ENCODE data around the gene COX15.
"Not testable (repeated sequence)": the region's sequence is repeated elsewhere in the genome, so short reads cannot be mapped to it uniquely, and the experiment has no call there.

The COX15 gene

DNA sequence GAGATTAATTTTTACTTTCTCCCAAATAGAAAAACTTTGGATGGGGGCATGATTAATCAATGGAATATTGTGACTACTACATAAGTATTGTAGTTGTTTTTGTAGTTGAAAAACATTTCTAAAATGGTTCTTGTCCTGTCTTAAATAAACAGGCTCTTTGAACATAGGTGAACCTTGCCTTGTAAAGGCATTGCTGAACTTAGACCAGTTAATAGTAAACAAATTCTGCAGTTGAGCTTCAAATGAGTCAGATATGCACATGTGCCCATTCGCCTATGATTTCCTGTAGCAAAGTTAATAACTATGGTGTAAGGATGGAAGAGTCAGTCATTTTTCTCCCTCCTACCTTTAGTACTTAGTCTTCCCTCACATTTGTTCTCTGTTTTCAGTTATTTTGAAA, 22.7 kb upstream of the COX15 start:
- Histone ChIP-seq H3K27me3 (ENCODE audit: insufficient read depth, low read length) (no peaks in the 10 kb centered on the region), H3K36me3 (ENCODE audit: insufficient read depth, low read length) (peaks cover 55% of the 10 kb centered on the region), H3K4me2 (ENCODE audit: low read length) (no peak overlapping the region), H3K9ac (ENCODE audit: low read length) (no peak overlapping the region), H2AFZ (ENCODE audit: low read length) (no peak overlapping the region), H3K27ac (ENCODE audit: low read depth, low read length, poor library complexity, severe bottlenecking) (no peak overlapping the region), H3K9me3 (ENCODE audit: low read length) (no peaks in the 10 kb centered on the region), H3F3A (ENCODE audit: insufficient read depth, low read length) (no peaks in the 10 kb centered on the region), H3K4me3 (ENCODE audit: low read depth, low read length, poor library complexity, severe bottlenecking) (no peak overlapping the region), H3K79me2 (ENCODE audit: insufficient read depth, low read length) (no peaks in the 10 kb centered on the region), H4K20me1 (ENCODE audit: insufficient read depth, low read length) (no peaks in the 10 kb centered on the region), H3K4me1 (ENCODE audit: insufficient read depth, low read length, severe bottlenecking) (no peaks in the 10 kb centered on the region), H3K9me2 (ENCODE audit: low read depth, low read length) (no peaks in the 10 kb centered on the region)
- TF ChIP-seq EZH2 (IDR thresholded peaks at IDR 0.05; ENCODE audit: borderline replicate concordance, low read length), result no peak
- TF ChIP-seq, protein P1, sequence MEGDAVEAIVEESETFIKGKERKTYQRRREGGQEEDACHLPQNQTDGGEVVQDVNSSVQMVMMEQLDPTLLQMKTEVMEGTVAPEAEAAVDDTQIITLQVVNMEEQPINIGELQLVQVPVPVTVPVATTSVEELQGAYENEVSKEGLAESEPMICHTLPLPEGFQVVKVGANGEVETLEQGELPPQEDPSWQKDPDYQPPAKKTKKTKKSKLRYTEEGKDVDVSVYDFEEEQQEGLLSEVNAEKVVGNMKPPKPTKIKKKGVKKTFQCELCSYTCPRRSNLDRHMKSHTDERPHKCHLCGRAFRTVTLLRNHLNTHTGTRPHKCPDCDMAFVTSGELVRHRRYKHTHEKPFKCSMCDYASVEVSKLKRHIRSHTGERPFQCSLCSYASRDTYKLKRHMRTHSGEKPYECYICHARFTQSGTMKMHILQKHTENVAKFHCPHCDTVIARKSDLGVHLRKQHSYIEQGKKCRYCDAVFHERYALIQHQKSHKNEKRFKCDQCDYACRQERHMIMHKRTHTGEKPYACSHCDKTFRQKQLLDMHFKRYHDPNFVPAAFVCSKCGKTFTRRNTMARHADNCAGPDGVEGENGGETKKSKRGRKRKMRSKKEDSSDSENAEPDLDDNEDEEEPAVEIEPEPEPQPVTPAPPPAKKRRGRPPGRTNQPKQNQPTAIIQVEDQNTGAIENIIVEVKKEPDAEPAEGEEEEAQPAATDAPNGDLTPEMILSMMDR (IDR thresholded peaks at IDR 0.05; ENCODE audit: low read length), result no peak

DNA sequence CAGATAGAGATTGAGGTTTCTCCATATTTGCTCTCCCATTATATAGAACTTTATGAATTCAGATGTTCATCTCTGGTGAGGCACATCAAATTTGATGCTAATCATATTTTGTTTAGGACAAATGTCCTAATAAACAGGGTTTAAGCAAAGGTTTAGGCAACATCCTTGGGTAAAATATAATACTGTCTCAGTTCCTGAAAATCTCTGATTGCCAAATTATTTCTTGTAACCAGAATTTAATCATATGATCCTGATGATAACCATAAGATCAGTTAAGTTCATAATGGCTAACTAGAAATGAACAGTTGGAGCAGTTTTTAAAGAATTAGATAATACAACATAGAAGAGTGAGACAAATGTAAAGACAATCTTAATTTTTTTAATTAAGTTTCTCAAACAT, 18.7 kb upstream of the COX15 start:
- no peak overlapping the region for H3K4me2 ChIP-seq (ENCODE audit: low read length)
- no peaks in the 10 kb centered on the region for H3K79me2 ChIP-seq (ENCODE audit: insufficient read depth, low read length)
- no peaks in the 10 kb centered on the region for H3K4me1 ChIP-seq (ENCODE audit: insufficient read depth, low read length, severe bottlenecking)
- no peaks in the 10 kb centered on the region for H3K9me3 ChIP-seq (ENCODE audit: low read length)
- no peak overlapping the region for H2AFZ ChIP-seq (ENCODE audit: low read length)
- TF ChIP-seq EZH2 (IDR thresholded peaks at IDR 0.05; ENCODE audit: borderline replicate concordance, low read length), result no peak
- TF ChIP-seq, protein P1 (IDR thresholded peaks at IDR 0.05; ENCODE audit: low read length), result no peak
- no peak overlapping the region for H3K27ac ChIP-seq (ENCODE audit: low read depth, low read length, poor library complexity, severe bottlenecking)
- H3K9me2 ChIP-seq (ENCODE audit: low read depth, low read length), result no peaks in the 10 kb centered on the region
- H3K9ac ChIP-seq (ENCODE audit: low read length), result no peak overlapping the region
- no peaks in the 10 kb centered on the region for H3F3A ChIP-seq (ENCODE audit: insufficient read depth, low read length)
- H3K4me3 ChIP-seq (ENCODE audit: low read depth, low read length, poor library complexity, severe bottlenecking), result no peak overlapping the region
- peaks cover 56% of the 10 kb centered on the region for H3K36me3 ChIP-seq (ENCODE audit: insufficient read depth, low read length)
- H4K20me1 ChIP-seq (ENCODE audit: insufficient read depth, low read length), result no peaks in the 10 kb centered on the region
- no peaks in the 10 kb centered on the region for H3K27me3 ChIP-seq (ENCODE audit: insufficient read depth, low read length)

DNA sequence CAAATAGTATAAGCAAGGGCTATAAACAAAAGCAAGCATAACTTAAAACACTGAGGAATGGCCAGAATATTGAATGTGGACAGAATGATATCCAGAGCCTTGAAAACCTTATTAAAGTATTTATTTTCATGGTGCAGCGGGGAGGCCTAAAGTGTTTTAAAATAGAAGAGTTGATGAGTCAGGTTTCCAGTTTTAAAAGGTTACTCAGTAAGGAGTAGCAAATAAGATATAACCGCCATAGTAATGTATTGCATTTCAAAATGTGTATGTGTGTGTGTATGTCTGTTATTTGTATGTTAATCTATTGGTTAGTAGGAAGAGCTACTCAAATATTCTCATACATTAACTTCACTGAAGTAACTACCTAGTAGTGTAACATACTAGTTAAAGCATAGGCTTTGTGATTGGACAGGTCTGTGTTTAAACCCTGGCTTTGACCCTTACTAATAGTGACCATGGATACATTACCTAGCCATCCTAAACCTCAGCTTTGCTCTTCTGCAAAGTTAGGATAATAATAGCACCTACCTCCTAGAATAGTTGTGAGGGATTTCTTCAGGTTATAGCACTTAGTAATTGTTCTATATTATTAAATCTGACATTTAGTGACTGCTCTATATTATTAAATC, 17.0 kb upstream of the COX15 start:
- H3K79me2 ChIP-seq (ENCODE audit: insufficient read depth, low read length), result no peaks in the 10 kb centered on the region
- H2AFZ ChIP-seq (ENCODE audit: low read length), result no peak overlapping the region
- H3K27ac ChIP-seq (ENCODE audit: low read depth, low read length, poor library complexity, severe bottlenecking), result no peak overlapping the region
- no peaks in the 10 kb centered on the region for H3K4me1 ChIP-seq (ENCODE audit: insufficient read depth, low read length, severe bottlenecking)
- H3K36me3 ChIP-seq (ENCODE audit: insufficient read depth, low read length), result peaks cover 48% of the 10 kb centered on the region
- H3K9me3 ChIP-seq (ENCODE audit: low read length), result no peaks in the 10 kb centered on the region
- no peak overlapping the region for H3K4me2 ChIP-seq (ENCODE audit: low read length)
- H3K9me2 ChIP-seq (ENCODE audit: low read depth, low read length), result no peaks in the 10 kb centered on the region
- H3K9ac ChIP-seq (ENCODE audit: low read length), result no peak overlapping the region
- H4K20me1 ChIP-seq (ENCODE audit: insufficient read depth, low read length), result no peaks in the 10 kb centered on the region
- no peaks in the 10 kb centered on the region for H3F3A ChIP-seq (ENCODE audit: insufficient read depth, low read length)
- H3K27me3 ChIP-seq (ENCODE audit: insufficient read depth, low read length), result no peaks in the 10 kb centered on the region
- TF ChIP-seq, protein P1 (IDR thresholded peaks at IDR 0.05; ENCODE audit: low read length), result no peak
- no peak for TF ChIP-seq EZH2 (IDR thresholded peaks at IDR 0.05; ENCODE audit: borderline replicate concordance, low read length)
- no peak overlapping the region for H3K4me3 ChIP-seq (ENCODE audit: low read depth, low read length, poor library complexity, severe bottlenecking)

DNA sequence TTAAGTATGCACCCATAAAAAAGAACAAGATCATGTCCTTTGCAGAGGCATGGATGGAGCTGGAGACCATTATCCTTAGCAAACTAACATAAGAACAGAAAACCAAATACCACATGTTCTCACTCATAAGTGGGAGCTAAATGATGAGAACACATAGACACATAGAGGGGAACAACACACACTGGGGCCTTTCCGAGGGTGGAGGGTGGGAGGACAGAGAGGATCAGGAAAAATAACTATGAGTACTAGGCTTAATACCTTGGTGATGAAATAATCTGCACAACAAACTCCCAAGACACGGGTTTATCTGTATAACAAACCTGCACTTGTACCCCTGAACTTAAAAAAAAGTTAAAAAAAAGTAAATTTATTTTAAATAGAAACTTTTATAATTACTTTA, 14.2 kb upstream of the COX15 start:
- not testable (repeated sequence) for H3K27ac ChIP-seq (ENCODE audit: low read depth, low read length, poor library complexity, severe bottlenecking); H2AFZ ChIP-seq (ENCODE audit: low read length); H3K79me2 ChIP-seq (ENCODE audit: insufficient read depth, low read length); H3K9me3 ChIP-seq (ENCODE audit: low read length); H3K9me2 ChIP-seq (ENCODE audit: low read depth, low read length); H3K4me2 ChIP-seq (ENCODE audit: low read length); H3K27me3 ChIP-seq (ENCODE audit: insufficient read depth, low read length); H3K4me1 ChIP-seq (ENCODE audit: insufficient read depth, low read length, severe bottlenecking); H3F3A ChIP-seq (ENCODE audit: insufficient read depth, low read length); H3K9ac ChIP-seq (ENCODE audit: low read length); H3K4me3 ChIP-seq (ENCODE audit: low read depth, low read length, poor library complexity, severe bottlenecking); H4K20me1 ChIP-seq (ENCODE audit: insufficient read depth, low read length)
- peaks cover 62% of the 10 kb centered on the region for H3K36me3 ChIP-seq (ENCODE audit: insufficient read depth, low read length)

Measured in OCI-LY1 (cell line).